Mesenchymal stem cell (in vitro differentiated cells and primary cell): ENCODE measurements around the gene ARMC8.

Experiments used
- DNase-seq: peaks from one replicate; pipeline ENCODE4 v3.0.0-alpha.2; 2013
- H2AFZ ChIP-seq: one replicate; pipeline ENCODE4 v1.6.1; 2013; ENCODE audit warnings: low read depth, mild to moderate bottlenecking, control low read depth, inconsistent platforms, low read length, moderate library complexity
- H2AK5ac ChIP-seq: 2 replicates; pipeline ENCODE4 v1.6.1; 2013; ENCODE audit warnings: low read length, moderate library complexity, mild to moderate bottlenecking, inconsistent platforms; ENCODE audit not compliant: severe bottlenecking
- H2BK120ac ChIP-seq: one replicate; pipeline ENCODE4 v1.6.1; 2013; ENCODE audit warnings: low read depth, mild to moderate bottlenecking, inconsistent platforms, low read length, moderate library complexity
- H2BK12ac ChIP-seq, 2 experiments: one replicate each; pipeline ENCODE4 v1.6.1; 2013; ENCODE audit warnings: inconsistent platforms in 2 of 2, low read length in 2 of 2, mild to moderate bottlenecking in 2 of 2, moderate library complexity in 2 of 2, control low read depth in 1 of 2
- H2BK15ac ChIP-seq: one replicate; pipeline ENCODE4 v1.6.1; 2013; ENCODE audit warnings: mild to moderate bottlenecking, low read depth, inconsistent platforms; ENCODE audit not compliant: poor library complexity, severe bottlenecking
- H2BK5ac ChIP-seq: 2 replicates; pipeline ENCODE4 v1.6.1; 2013; ENCODE audit warnings: low read depth, mild to moderate bottlenecking, low read length, control low read depth, inconsistent platforms; ENCODE audit not compliant: poor library complexity, severe bottlenecking
- H3K14ac ChIP-seq, 2 experiments: one replicate each; pipeline ENCODE4 v1.6.1; 2013; ENCODE audit warnings: inconsistent platforms in 2 of 2, low read length in 2 of 2, control low read depth in 1 of 2, mild to moderate bottlenecking in 1 of 2, moderate library complexity in 1 of 2
- H3K18ac ChIP-seq, 2 experiments: one replicate each; pipeline ENCODE4 v1.6.1; 2013; ENCODE audit warnings: inconsistent platforms in 2 of 2, low read length in 2 of 2, control low read depth in 1 of 2, low read depth in 1 of 2, mild to moderate bottlenecking in 1 of 2
- H3K23ac ChIP-seq, 2 experiments: one replicate each; pipeline ENCODE4 v1.6.1; 2013; ENCODE audit warnings: inconsistent platforms in 2 of 2, low read length in 2 of 2, mild to moderate bottlenecking in 2 of 2, moderate library complexity in 2 of 2, control low read depth in 1 of 2
- H3K27ac ChIP-seq: 2 replicates; pipeline ENCODE4 v1.5.1; 2013; ENCODE audit warnings: mild to moderate bottlenecking, moderate library complexity, low read length, control low read depth, inconsistent platforms; ENCODE audit not compliant: poor library complexity, severe bottlenecking
- H3K27me3 ChIP-seq, 2 experiments: 2 replicates each; pipeline versions ENCODE4 v1.6.1 to v1.7.0; 2013; ENCODE audit warnings: low read length in 2 of 2, mild to moderate bottlenecking in 2 of 2, moderate library complexity in 2 of 2, control low read depth in 1 of 2, inconsistent platforms in 1 of 2; ENCODE audit not compliant: control insufficient read depth in 1 of 2, insufficient read depth in 1 of 2
- H3K36me3 ChIP-seq, 2 experiments: 2 replicates each; pipeline versions ENCODE4 v1.6.1 to v1.7.0; 2013; ENCODE audit warnings: low read length in 2 of 2, control low read depth in 1 of 2, inconsistent platforms in 1 of 2, low read depth in 1 of 2, mild to moderate bottlenecking in 1 of 2; ENCODE audit not compliant: insufficient read depth in 2 of 2, control insufficient read depth in 1 of 2
- H3K4ac ChIP-seq, 2 experiments: one replicate each; pipeline ENCODE4 v1.6.1; 2013; ENCODE audit warnings: inconsistent platforms in 2 of 2, low read length in 2 of 2, mild to moderate bottlenecking in 2 of 2, moderate library complexity in 2 of 2, control low read depth in 1 of 2, low read depth in 1 of 2
- H3K4me1 ChIP-seq: 2 replicates; pipeline ENCODE4 v1.6.1; 2013; ENCODE audit warnings: low read depth, low read length, control low read depth; ENCODE audit not compliant: control insufficient read depth, insufficient read depth
- H3K4me2 ChIP-seq: 2 replicates; pipeline ENCODE4 v1.6.1; 2013; ENCODE audit warnings: low read length, mild to moderate bottlenecking, inconsistent platforms; ENCODE audit not compliant: poor library complexity, severe bottlenecking
- H3K4me3 ChIP-seq, 2 experiments: 2 replicates each; pipeline versions ENCODE4 v1.5.1 to v1.7.0; 2013; ENCODE audit warnings: low read length in 2 of 2, mild to moderate bottlenecking in 2 of 2, control low read depth in 1 of 2, low read depth in 1 of 2; ENCODE audit not compliant: insufficient read depth in 1 of 2
- H3K79me1 ChIP-seq: replicated peaks from 2 replicates; pipeline ENCODE4 v1.6.1; 2013; ENCODE audit warnings: mild to moderate bottlenecking, control low read depth, low read length, inconsistent platforms; ENCODE audit not compliant: poor library complexity, severe bottlenecking
- H3K9ac ChIP-seq: 2 replicates; pipeline ENCODE4 v1.7.0; 2013; ENCODE audit warnings: mild to moderate bottlenecking, low read length, moderate library complexity
- H3K9me3 ChIP-seq: 2 replicates; pipeline ENCODE4 v1.7.0; 2013; ENCODE audit warnings: mild to moderate bottlenecking, low read length; ENCODE audit not compliant: control insufficient read depth
- H4K8ac ChIP-seq: one replicate; pipeline ENCODE4 v1.6.1; 2013; ENCODE audit warnings: inconsistent platforms, mild to moderate bottlenecking, low read length, moderate library complexity
- H4K91ac ChIP-seq: one replicate; pipeline ENCODE4 v1.6.1; 2013; ENCODE audit warnings: mild to moderate bottlenecking, low read length, inconsistent platforms
- WGBS: methylation state at CpG from one replicate; pipeline ENCODE4 v1.1.7; 2013; ENCODE audit warnings: mixed read lengths; 5-methylcytosine and 5-hydroxymethylcytosine counted together

ARMC8 gene

DNA sequence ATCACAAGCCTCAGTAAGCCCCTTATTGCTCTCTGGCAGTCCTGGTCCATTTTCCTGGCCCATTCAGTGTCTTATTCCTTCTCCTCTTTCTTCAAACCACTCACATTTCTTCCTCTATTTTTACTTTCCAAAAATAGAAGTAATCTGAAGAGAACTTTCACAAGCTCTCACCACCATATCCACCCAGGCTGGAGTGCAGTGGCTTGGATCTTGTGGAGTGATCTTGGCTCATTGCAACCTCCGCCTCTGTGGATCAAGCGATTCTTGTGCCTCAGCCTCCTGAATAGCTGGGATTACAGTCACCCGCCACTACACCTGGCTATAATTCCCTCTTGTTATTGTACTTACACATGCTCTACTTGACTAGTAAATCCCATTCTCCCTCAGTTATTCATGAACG is 16.8 kb downstream of the ARMC8 start:
- H3K79me1 ChIP-seq, result peaks cover 14% of the 10 kb centered on the region
- no peak for DNase-seq
- no peak overlapping the region for H3K9ac ChIP-seq
- H3K14ac ChIP-seq, result no peak overlapping the region
- no peak overlapping the region for H2BK12ac ChIP-seq
- H3K27me3 ChIP-seq, result no peaks in the 10 kb centered on the region
- H3K18ac ChIP-seq, result no peak overlapping the region
- H3K27ac ChIP-seq, result no peak overlapping the region
- no peak overlapping the region for H3K4ac ChIP-seq
- no peak overlapping the region for H3K23ac ChIP-seq
- no peak overlapping the region for H2AFZ ChIP-seq
- no peak overlapping the region for H2AK5ac ChIP-seq
- no peak overlapping the region for H2BK120ac ChIP-seq
- H3K4me2 ChIP-seq, result no peak overlapping the region
- H4K8ac ChIP-seq, result no peak overlapping the region
- H2BK15ac ChIP-seq, result no peak overlapping the region
- peaks cover 2% of the 10 kb centered on the region for H3K4me1 ChIP-seq
- no peak overlapping the region for H3K4me3 ChIP-seq
- H3K36me3 ChIP-seq, result no peaks in the 10 kb centered on the region
- no peak overlapping the region for H4K91ac ChIP-seq
- H2BK5ac ChIP-seq, result no peak overlapping the region
- no peaks in the 10 kb centered on the region for H3K9me3 ChIP-seq
- WGBS, result 98% methylated on average over 4 of the region's 4 CpGs

DNA sequence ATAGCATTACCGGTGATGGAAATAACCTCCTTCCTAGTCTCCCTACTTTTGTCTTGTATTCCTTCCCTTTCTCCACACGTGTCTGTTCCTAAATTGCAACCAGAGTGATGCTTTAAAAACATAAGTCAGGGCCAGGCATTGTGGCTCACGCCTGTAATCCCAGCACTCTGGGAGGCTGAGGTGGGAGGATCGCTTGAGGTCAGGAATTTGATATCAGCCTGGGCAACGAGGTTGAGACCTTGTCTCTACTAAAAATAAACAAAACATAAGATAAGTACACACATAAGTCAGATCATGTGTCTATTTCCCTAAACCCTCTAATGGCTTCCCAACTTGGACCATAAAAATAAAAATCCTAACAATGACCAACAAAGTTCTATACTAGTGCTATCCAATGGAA is 18.4 kb downstream of the ARMC8 start:
- peaks cover 2% of the 10 kb centered on the region for H3K4me1 ChIP-seq
- no peaks in the 10 kb centered on the region for H3K36me3 ChIP-seq
- H4K91ac ChIP-seq, result no peak overlapping the region
- H3K14ac ChIP-seq, result no peak overlapping the region
- no peaks in the 10 kb centered on the region for H3K9me3 ChIP-seq
- H2BK15ac ChIP-seq, result no peak overlapping the region
- H2BK120ac ChIP-seq, result no peak overlapping the region
- no peak overlapping the region for H3K18ac ChIP-seq
- no peak overlapping the region for H3K4me2 ChIP-seq
- no peak overlapping the region for H3K4ac ChIP-seq
- H3K79me1 ChIP-seq, result peaks cover 14% of the 10 kb centered on the region
- no peak overlapping the region for H3K23ac ChIP-seq
- no peak overlapping the region for H2BK5ac ChIP-seq
- no peak overlapping the region for H3K4me3 ChIP-seq
- no peak overlapping the region for H2AFZ ChIP-seq
- DNase-seq, result no peak
- H4K8ac ChIP-seq, result no peak overlapping the region
- H3K27ac ChIP-seq, result no peak overlapping the region
- no peak overlapping the region for H3K9ac ChIP-seq
- WGBS, result 94% methylated on average over 5 of the region's 5 CpGs
- H2BK12ac ChIP-seq, result no peak overlapping the region
- no peaks in the 10 kb centered on the region for H3K27me3 ChIP-seq
- no peak overlapping the region for H2AK5ac ChIP-seq

GRCh38 chr3:138206196-138206595 is 19.1 kb downstream of the ARMC8 start:
- Histone ChIP-seq H2BK5ac (no peak overlapping the region), H3K79me1 (peaks cover 14% of the 10 kb centered on the region), H3K18ac (no peak overlapping the region), H2BK15ac (no peak overlapping the region), H4K8ac (no peak overlapping the region), H3K36me3 (no peaks in the 10 kb centered on the region), H3K27ac (no peak overlapping the region), H2AK5ac (no peak overlapping the region), H3K14ac (no peak overlapping the region), H4K91ac (no peak overlapping the region), H3K4me3 (no peak overlapping the region), H3K4me1 (peaks cover 2% of the 10 kb centered on the region), H3K4me2 (no peak overlapping the region), H3K27me3 (no peaks in the 10 kb centered on the region), H2BK12ac (no peak overlapping the region), H2BK120ac (no peak overlapping the region), H3K4ac (no peak overlapping the region), H2AFZ (no peak overlapping the region), H3K23ac (no peak overlapping the region), H3K9ac (no peak overlapping the region), H3K9me3 (no peaks in the 10 kb centered on the region)
- WGBS, result 100% methylated on average over 2 of the region's 2 CpGs
- no peak for DNase-seq

- no peak for DNase-seq
- peaks cover 0 to 4% of the 10 kb centered on the region in 2 experiments for H3K36me3 ChIP-seq
- no peak overlapping the region for H3K4me3 ChIP-seq
- H3K9me3 ChIP-seq, result no peaks in the 10 kb centered on the region
- H3K9ac ChIP-seq, result no peak overlapping the region
- H2AFZ ChIP-seq, result no peak overlapping the region
- H2AK5ac ChIP-seq, result no peak overlapping the region
- no peak overlapping the region for H2BK15ac ChIP-seq
- no peaks in the 10 kb centered on the region for H3K27me3 ChIP-seq
- H3K27ac ChIP-seq, result no peak overlapping the region
- no peak overlapping the region for H2BK120ac ChIP-seq
- no peak overlapping the region for H2BK5ac ChIP-seq
- H4K8ac ChIP-seq, result no peak overlapping the region
- 84% methylated on average over 2 of the region's 3 CpGs for WGBS
- no peak overlapping the region for H4K91ac ChIP-seq
- no peak overlapping the region for H3K14ac ChIP-seq
- no peak overlapping the region for H3K4ac ChIP-seq
- H3K18ac ChIP-seq, result no peak overlapping the region
- peaks cover 11% of the 10 kb centered on the region for H3K79me1 ChIP-seq
- no peak overlapping the region for H2BK12ac ChIP-seq
- no peak overlapping the region for H3K23ac ChIP-seq
- peaks cover 3% of the 10 kb centered on the region for H3K4me1 ChIP-seq
- H3K4me2 ChIP-seq, result no peak overlapping the region
Measured at GRCh38 chr3:138210528-138210927, 23.4 kb downstream of the ARMC8 start.
